ENCODE measurements around the gene STAG3. TPM values are rescaled to one million over a fixed set of nuclear protein-coding genes. Genes with fewer than 3 reads are reported as not detected.

STAG3 gene
- total and polyA plus RNA-seq, 2 of the 4 experiments (the other 2 are of a cell fraction): 0.36 to 0.65 TPM

- no peaks in the 10 kb centered on the region for H3K9me1 ChIP-seq (ENCODE audit: insufficient read depth, low read length)
- intact Hi-C loops (cut with micrococcal nuclease) (loop anchor here (1.0 to 5.0 kb wide), 4 partner anchors 78 to 274 kb away; no protein-coding TSS in a partner anchor), dilution Hi-C loops (cut with HindIII; ENCODE audit: low sequenced_read_pairs, unreplicated experiment) (no loop called here), in situ Hi-C loops (cut with MboI; ENCODE audit: low sequenced_read_pairs) (loop anchor here (10.0 kb wide), 1 partner anchor 212 kb away; no protein-coding TSS in a partner anchor)
- H3K4me3 ChIP-seq (ENCODE audit: insufficient read depth, low read depth, low read length): no peak overlapping the region
- H3K36me3 ChIP-seq (ENCODE audit: control insufficient read depth, insufficient read depth, low read length): no peaks in the 10 kb centered on the region
- no peak overlapping the region for H2BK120ac ChIP-seq (ENCODE audit: low read depth, low read length)
- no peak overlapping the region for H4K5ac ChIP-seq (ENCODE audit: low read depth, low read length)
- H3K4me1 ChIP-seq (ENCODE audit: control insufficient read depth, insufficient read depth, low read length): peaks cover 2% of the 10 kb centered on the region; the same call in 1 of the 2 replicates
- H4K91ac ChIP-seq (ENCODE audit: insufficient read depth, low read depth, low read length): no peak overlapping the region
- H3K27me3 ChIP-seq (ENCODE audit: control insufficient read depth, insufficient read depth, low read length): peaks cover 2% of the 10 kb centered on the region; the same call in 1 of the 2 replicates
- BruUV-seq (replicated peaks): no TSS peak
- H4K20me1 ChIP-seq (ENCODE audit: insufficient read depth, low read length): no peaks in the 10 kb centered on the region
- no peak overlapping the region for H2AK9ac ChIP-seq (replicated peaks; ENCODE audit: low read depth, low read length, poor library complexity)
- H3K14ac ChIP-seq (replicated peaks; ENCODE audit: low read depth, low read length): no peak overlapping the region
- no peak overlapping the region for H3K18ac ChIP-seq (ENCODE audit: low read depth, low read length)
- no peak overlapping the region for H2BK5ac ChIP-seq (ENCODE audit: low read depth, low read length, poor library complexity, severe bottlenecking)
- ChIA-PET POLR2A (ENCODE audit: unreplicated experiment) (no interaction called here), CTCF (interaction anchor here (0.8 to 0.9 kb wide), 4 partner anchors 11 to 86 kb away, joined by 3 read pairs; partner anchors contain the start of gene LAMTOR4)
- H3K9ac ChIP-seq (ENCODE audit: low read depth, low read length): no peak overlapping the region
- no peak overlapping the region for H3K27ac ChIP-seq (ENCODE audit: insufficient read depth, low read length)
- no peak overlapping the region for H3K56ac ChIP-seq (ENCODE audit: extremely low read depth, insufficient read depth, low read length)
- H4K8ac ChIP-seq (ENCODE audit: low read depth in 2 of 2, low read length in 2 of 2): no peak overlapping the region
- H3K4me2 ChIP-seq (ENCODE audit: low read depth, low read length): no peak overlapping the region
- H3K79me1 ChIP-seq (ENCODE audit: low read depth in 1 of 2, low read length in 2 of 2): peaks cover 7 to 12% of the 10 kb centered on the region in 2 experiments; a peak in 3 of 4 replicates
- H2AFZ ChIP-seq (replicated peaks; ENCODE audit: low read length, poor library complexity): peak overlapping the region; percentile 76
- DNase-seq: peak; percentile 66
- H3K9me3 ChIP-seq (ENCODE audit: control insufficient read depth, insufficient read depth, low read length): no peaks in the 10 kb centered on the region
- H2BK15ac ChIP-seq (ENCODE audit: low read depth, low read length): no peak overlapping the region
- H3K4ac ChIP-seq (ENCODE audit: low read depth, low read length): no peak overlapping the region
- H3K23ac ChIP-seq (ENCODE audit: low read depth, low read length): no peak overlapping the region
- peak; percentile 77 for ATAC-seq (ENCODE audit: low read depth)
- TF ChIP-seq RAD21 (IDR thresholded peaks at IDR 0.05; ENCODE audit: low read length) (peak; percentile 96), POLR2A (IDR thresholded peaks at IDR 0.05; ENCODE audit: low read depth, low read length) (no peak), USF2 (IDR thresholded peaks at IDR 0.05; ENCODE audit: low read depth, low read length) (no peak), SMC3 (IDR thresholded peaks at IDR 0.05; ENCODE audit: low read depth, low read length) (peak; percentile 93), RFX5 (IDR thresholded peaks at IDR 0.05; ENCODE audit: low read depth, low read length) (no peak), BHLHE40 (IDR thresholded peaks at IDR 0.05; ENCODE audit: low read depth, low read length) (no peak), CTCF (conservative IDR thresholded peaks at IDR 0.05; ENCODE audit: low read depth, low read length) (peak; percentile 94), FOS (IDR thresholded peaks at IDR 0.05; ENCODE audit: low read depth, low read length) (no peak), CEBPB (IDR thresholded peaks at IDR 0.05; ENCODE audit: low read depth, low read length) (no peak), RCOR1 (IDR thresholded peaks at IDR 0.05; ENCODE audit: insufficient replicate concordance, low read length) (no peak), ELK1 (IDR thresholded peaks at IDR 0.05; ENCODE audit: borderline replicate concordance, low read depth, low read length) (no peak), MXI1 (IDR thresholded peaks at IDR 0.05; ENCODE audit: borderline replicate concordance, low read depth, low read length) (no peak), MAFK (IDR thresholded peaks at IDR 0.05; ENCODE audit: low read depth, low read length) (no peak)
- 0% methylated on average over 1 of the region's 3 CpGs; no CpG with 5 or more reads in 1 of the 2 experiments for WGBS, 2 experiments (ENCODE audit: extremely low coverage in 2 of 2, insufficient read length in 1 of 2)
- H2BK20ac ChIP-seq (ENCODE audit: low read depth, low read length): no peak overlapping the region
- H2AK5ac ChIP-seq (ENCODE audit: low read depth, low read length): no peak overlapping the region
These were observed 45.0 kb upstream of the STAG3 start for GRCh38 chr7:100132697-100133151.

Data from IMR-90 (cell line).